H54 (cell line): Measurements from ENCODE around the gene PPM1A.

Experiments used
- DNase-seq: peaks from one replicate; pipeline ENCODE4 v3.0.0; 2011; ENCODE audit warnings: low spot score, mixed read lengths; ENCODE audit not compliant: insufficient read length
- FAIRE-seq: peaks from 3 replicates; lab custom pipeline; 2011; peaks lifted over from hg19 to GRCh38; lab: Jason Lieb, UNC
- POLR2A ChIP-seq: IDR thresholded peaks from 2 replicates; pipeline ENCODE4 v1.6.1; 2011; ENCODE audit warnings: low read depth, mild to moderate bottlenecking, low read length

The PPM1A gene

DNA sequence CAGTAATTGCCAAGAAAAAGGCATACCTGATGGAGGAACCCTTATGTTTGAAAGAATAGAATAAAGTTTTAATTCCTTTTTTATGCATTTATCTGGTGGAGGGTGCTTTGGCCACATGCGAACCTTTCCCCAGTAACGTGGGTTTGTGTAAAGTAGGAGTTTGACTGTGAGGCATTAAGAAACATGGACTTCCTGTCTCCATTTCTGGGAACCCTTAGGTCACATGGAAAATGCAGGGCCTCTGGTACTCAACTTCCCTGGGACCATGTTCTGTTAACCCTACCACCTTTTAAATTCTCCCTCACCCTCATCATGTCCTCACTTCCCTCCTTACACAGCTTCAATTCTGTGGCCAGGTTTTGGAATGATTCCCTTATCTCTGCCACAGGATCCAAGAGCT is 80.3 kb downstream of the PPM1A start:
- TF ChIP-seq POLR2A = no peak
- DNase-seq = no peak
- no peak for FAIRE-seq

DNA sequence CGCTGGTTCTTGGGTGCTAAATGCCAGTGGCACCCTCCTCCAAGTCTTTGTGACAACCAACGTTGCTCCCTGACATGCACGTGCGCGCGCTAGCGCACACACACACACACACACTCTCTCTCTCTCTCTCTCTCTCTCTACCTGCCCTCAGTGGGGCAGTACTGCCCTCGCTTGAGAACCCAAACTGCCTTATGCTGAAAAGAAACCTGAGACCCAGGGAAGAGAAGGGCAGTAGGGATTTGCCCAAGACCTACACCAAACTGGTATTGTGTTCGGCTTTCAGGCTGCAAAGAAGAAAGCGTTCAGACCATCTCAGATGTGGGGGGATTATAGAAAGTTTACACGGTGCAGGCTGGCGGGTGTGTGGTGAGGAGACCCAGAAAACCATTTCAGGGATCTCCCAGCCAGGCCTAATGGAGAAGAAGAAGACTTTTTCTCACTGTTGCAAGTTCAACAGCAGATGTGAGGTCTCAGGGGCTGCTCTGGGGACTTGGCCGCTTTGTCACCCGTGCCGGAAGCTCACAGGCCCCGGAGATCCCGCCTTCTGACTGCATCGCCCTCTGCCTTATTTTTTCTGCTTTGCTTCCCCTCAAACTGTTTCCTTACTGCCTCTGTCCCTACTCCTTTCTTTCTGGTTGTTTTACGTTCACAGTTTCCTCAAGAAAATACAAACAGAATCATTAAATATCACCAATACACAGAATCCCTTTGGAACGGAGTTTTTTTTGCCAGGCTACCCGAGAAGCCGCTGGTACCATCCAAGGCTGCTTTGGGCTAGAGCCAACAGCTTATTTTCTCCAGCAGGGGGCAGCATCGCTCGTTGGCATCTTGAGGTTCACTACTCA is 82.4 kb downstream of the PPM1A start:
- no peak for TF ChIP-seq POLR2A
- DNase-seq (peak; percentile 28), FAIRE-seq (peak; percentile 11)

DNA sequence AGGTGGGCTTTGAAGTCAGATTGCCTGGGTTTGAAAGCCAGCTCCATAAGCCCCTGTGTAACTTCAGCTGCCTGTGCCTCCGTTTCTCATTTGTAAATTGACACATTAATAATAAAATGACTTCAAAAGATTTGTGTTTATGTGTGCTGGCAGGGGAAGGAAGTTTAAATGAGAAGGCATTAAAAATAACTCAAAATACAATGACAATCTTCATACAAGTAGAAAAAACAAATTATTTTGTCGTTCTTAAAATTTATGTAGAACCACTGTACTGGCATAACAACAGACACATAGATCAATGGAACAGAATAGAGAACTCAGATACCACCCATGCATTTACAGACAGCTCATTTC is 83.0 kb downstream of the PPM1A start:
- no peak for TF ChIP-seq POLR2A
- DNase-seq = no peak
- FAIRE-seq = no peak

DNA sequence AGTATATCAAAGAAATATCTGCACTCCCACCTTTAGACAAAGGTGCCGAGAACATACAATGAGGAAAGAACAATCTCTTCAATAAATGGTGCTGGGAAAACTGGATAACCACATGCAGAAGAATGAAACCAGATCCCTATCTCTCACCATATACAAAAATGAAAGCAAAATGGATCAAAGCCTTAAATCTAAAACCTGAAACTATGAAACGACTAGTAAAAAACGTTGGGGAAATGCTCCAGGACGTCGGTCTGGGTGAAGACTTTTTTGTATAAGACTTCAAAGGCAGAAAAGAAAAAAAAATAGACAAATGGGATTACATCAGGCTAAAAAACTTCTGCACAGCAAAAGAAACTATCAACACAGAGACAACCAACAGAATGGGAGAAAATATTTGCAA is 83.8 kb downstream of the PPM1A start:
- no peak for TF ChIP-seq POLR2A
- no peak for FAIRE-seq
- no peak for DNase-seq

DNA sequence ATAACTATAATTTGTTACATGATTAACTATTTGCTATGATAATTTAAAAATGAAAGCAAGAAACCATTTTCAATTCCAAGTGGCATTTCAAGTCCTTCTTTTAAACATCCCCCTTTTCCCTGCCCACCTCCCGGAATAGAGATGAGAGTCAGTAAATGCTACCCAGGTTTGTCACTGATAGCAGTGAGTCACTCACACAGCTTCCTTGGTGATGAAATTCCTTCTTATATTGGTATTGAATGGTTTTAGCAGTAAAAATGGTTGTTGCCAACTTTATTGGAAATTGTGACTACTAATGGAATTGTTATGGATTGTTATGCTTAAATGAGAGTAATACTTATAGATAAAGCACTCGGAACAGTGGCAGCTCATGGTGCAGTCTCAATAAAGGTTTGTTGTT is 90.5 kb downstream of the PPM1A start:
- TF ChIP-seq POLR2A = no peak
- DNase-seq (no peak), FAIRE-seq (no peak)

DNA sequence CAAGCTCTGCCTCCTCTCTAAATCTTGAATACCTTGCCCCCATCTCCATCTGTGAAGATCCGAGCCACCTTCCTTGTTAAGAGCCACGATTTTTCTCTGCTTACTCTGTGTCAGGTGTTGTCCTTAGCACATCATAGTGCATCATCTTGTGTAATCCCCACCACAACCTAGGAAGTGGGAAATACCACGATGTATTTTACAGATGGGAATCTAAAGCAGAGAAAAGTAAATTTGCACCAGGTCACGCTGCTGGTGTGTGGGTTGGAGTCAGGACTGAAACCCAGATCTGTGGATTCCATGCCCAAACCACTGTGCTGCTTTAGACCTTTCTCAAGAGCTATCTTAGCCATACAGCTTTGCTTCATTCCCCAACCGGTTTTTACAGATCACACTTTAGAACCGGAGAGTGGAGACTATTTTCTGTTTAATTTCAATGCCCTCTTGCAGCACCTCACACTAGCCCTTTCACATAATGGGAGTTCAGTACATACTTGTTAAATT is 94.6 kb downstream of the PPM1A start:
- no peak for DNase-seq
- FAIRE-seq = no peak
- no peak for TF ChIP-seq POLR2A

DNA sequence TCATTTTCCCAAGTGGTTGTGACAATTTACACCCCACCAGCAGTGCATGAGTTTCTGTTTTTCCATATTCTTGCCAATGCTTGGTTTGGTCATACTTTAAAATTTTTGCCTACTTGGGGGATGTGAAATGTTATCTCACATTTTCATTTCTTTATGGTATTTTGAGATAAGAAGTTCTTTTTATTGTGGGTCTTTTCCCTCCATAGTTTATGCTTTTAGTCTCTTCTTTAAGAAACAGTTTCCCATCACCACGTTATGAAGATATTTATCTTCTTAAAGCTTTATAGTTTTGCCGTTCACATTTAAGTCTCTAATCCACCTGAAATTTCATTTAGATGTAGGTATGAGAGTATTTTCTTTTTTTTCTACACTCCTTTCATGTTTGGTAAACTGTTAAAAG is 95.7 kb downstream of the PPM1A start:
- TF ChIP-seq POLR2A = no peak
- DNase-seq (no peak), FAIRE-seq (no peak)

DNA sequence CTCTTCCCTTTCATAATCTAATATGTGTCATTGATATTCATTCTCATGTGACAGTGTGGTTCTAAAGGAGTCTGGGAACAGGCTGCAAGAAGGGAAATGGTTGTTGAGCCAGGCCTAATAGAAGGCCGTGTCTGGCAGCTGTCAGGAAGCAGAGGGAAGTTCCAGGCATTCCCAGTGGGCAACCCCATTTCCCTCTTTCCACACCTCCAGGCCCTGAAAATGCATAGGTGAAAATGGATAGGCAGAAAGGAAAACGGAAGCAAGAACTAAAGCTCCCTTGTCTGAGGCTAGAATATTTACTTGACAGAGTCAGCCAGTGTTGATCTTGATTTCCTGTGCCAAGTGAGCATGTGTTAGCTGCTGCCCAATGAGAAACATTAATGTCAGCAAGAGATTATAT is 97.7 kb downstream of the PPM1A start:
- TF ChIP-seq POLR2A = no peak
- DNase-seq (no peak), FAIRE-seq (no peak)

DNA sequence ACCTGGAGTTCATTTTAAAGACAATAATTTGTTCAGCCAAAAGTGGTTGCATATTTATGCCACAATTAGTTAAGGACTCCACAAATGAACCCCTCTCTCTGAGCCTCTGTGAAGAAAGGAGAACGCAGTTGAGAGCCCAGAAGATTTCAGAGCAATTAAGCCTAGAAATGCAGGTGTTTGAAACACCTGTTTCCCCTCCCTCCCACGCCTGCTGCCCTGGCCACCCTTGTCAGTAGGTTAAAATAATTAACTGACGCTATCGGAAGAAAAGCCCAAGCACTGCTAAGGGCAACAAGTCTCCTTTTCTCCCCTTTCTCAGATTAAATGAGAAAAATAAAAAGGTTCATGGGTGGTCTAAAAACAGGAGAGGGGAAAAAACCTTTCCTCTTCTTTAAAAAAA is 99.2 kb downstream of the PPM1A start:
- no peak for FAIRE-seq
- no peak for DNase-seq

More for the DNA sequence above, 99.2 kb downstream of the PPM1A start:
- TF ChIP-seq POLR2A = no peak
